ENCODE results near the gene SIGLEC10. TPM values are rescaled to one million over a fixed set of nuclear protein-coding genes. Genes with fewer than 3 reads are reported as not detected.
"Not testable (repeated sequence)": the region's sequence is repeated elsewhere in the genome, so short reads cannot be mapped to it uniquely, and the experiment has no call there.

Gene SIGLEC10, protein sequence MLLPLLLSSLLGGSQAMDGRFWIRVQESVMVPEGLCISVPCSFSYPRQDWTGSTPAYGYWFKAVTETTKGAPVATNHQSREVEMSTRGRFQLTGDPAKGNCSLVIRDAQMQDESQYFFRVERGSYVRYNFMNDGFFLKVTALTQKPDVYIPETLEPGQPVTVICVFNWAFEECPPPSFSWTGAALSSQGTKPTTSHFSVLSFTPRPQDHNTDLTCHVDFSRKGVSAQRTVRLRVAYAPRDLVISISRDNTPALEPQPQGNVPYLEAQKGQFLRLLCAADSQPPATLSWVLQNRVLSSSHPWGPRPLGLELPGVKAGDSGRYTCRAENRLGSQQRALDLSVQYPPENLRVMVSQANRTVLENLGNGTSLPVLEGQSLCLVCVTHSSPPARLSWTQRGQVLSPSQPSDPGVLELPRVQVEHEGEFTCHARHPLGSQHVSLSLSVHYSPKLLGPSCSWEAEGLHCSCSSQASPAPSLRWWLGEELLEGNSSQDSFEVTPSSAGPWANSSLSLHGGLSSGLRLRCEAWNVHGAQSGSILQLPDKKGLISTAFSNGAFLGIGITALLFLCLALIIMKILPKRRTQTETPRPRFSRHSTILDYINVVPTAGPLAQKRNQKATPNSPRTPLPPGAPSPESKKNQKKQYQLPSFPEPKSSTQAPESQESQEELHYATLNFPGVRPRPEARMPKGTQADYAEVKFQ
- 1 to 10 TPM in 2 of 4 donors, under 1 TPM in 2; 0.76 to 2.1 (median 1.2) TPM for polyA plus RNA-seq (ENCODE audit: insufficient read length in 4 of 4)

- no peak for DNase-seq (ENCODE audit: low read depth in 4 of 4, low spot score in 2 of 4)
Observed at GRCh38 chr19:51417107-51417809, at the start of gene SIGLEC10. Gene SIGLEC10, minus strand, starts transcription at chr19:51417642. Its CDS starts 61 bp downstream, at chr19:51417581.

- DNase-seq (ENCODE audit: low read depth in 4 of 4, low spot score in 2 of 4): no peak
Observed at GRCh38 chr19:51466723-51467122, 49.3 kb upstream of the SIGLEC10 start.

DNA sequence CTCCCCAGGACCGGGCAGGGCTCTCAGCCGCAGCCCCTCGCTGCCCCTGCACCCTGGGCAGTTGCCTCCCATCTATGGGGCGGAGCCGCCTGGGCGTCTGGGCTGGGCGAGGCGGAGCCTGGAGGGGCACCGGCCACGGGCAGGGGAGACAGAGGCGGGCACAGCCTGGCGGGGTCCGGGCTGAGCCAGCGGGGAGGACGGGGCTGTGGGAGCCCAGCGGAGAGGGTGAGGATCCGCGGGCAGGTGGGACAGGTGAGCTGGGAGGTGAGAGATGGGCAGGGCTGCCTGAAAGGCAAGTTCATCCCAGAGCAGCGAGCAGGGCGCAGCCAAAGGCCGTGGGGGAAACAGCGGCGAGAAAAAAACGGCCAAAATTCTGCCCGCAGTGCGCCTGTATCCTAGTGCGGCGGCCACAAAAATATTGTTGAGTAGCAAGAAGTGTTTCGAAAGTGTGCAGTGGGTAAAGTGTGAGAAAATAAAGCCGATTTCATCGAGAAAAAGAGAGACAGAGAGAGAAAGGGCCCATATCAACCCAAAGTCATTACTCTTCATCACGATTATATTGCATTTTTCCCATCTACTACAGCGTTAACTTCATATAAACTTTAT is 46.6 kb upstream of the SIGLEC10 start:
- not testable (repeated sequence) for DNase-seq (ENCODE audit: low read depth in 4 of 4, low spot score in 2 of 4)

GRCh38 chr19:51462681-51463080 is 45.2 kb upstream of the SIGLEC10 start:
- DNase-seq (ENCODE audit: low read depth in 4 of 4, low spot score in 2 of 4): no peak

GRCh38 chr19:51462276-51462675 is 44.8 kb upstream of the SIGLEC10 start:
- no peak for DNase-seq (ENCODE audit: low read depth in 4 of 4, low spot score in 2 of 4)

DNA sequence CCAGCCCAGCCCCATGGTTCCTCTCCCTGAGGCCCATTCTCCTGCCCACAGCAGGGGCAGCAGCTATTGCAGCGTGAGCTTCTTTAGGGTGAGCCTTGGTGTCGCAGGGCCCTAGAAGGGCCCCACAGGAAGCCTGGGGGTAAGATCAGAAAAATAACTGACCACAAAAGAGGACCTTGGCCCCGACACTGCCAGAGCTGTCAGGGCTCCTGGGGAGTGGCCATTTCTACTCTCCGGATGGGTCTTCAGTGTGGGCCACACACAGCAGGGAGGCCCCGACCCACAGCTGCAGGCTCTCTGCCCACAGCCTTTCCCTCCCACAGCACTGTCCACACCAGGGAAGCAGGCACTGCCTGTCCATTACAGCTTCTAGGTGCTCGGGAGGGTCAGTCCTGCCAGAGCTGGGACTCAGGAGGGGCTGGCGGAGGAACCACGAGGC is 44.3 kb upstream of the SIGLEC10 start:
- DNase-seq (ENCODE audit: low read depth in 4 of 4, low spot score in 2 of 4): no peak

GRCh38 chr19:51460164-51460992 is 42.9 kb upstream of the SIGLEC10 start:
- DNase-seq (ENCODE audit: low read depth in 4 of 4, low spot score in 2 of 4): no peak

DNA sequence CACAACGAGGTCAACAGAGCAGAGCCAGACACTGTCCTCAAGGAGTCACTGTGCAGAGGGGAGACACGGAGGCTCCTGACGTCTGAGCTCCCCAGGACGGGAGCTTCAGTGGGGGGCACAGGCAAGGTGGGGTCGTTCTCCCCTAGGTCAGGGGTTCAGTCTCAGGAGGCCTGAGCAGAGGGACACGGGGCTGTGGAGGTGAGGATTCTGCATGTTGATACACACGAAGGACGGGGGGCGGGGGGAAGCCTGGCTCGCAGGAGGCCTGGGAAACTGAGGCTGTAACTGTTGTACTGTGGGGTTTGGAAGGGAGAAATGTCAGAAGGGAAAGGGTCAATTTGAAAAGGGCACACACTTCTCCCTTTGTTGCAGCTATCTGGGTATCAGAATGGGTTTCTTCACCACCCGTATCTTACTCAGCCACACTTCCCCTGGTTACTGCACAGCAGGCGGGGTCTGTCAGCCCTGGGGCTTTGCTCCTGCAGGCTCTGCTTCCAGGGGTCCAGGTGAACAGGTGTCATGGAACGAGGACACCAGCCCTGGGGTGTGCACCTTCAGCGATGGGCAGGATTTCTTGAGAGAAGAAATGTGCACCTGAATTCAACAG is 41.6 kb upstream of the SIGLEC10 start:
- no peak for DNase-seq (ENCODE audit: low read depth in 4 of 4, low spot score in 2 of 4)

DNA sequence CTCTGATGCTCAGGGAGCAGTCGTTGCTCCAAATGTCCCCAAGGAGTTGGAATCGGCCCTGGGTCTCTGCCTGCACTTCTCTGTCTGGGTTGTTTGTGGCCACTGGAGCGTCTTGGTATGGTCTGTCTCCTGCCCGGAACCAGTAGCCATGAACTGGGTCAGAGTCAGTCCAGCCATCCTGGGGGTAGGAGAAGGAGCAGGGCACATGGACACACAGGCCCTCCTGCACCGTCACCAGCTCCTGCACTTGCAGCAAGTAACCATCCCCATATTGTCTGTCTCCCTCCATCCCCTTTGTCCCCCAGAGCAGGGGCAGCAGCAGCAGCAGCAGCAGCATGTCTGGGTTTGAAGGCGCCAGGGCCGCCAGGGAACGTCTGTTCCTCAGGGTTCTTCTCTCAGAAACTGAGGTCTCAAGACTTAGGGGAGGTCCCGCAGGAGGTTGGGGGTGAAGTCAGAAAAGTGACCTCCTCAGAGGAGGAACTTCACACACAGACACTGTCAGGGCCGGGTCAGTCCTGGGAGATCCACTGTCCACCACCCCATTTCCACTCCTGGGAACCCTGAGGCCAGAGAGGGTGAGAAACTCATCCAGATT is 40.7 kb upstream of the SIGLEC10 start, which contains the start of gene SIGLEC8:
Gene SIGLEC8 (minus strand): TSS at position 404 of the 595 bp plus-strand sequence. CDS start 67 bp downstream, at position 337.
- DNase-seq (ENCODE audit: low read depth in 4 of 4, low spot score in 2 of 4): no peak

GRCh38 chr19:51457351-51458013 is 40.0 kb upstream of the SIGLEC10 start:
- no peak for DNase-seq (ENCODE audit: low read depth in 4 of 4, low spot score in 2 of 4)

- no peak for DNase-seq (ENCODE audit: low read depth in 4 of 4, low spot score in 2 of 4)
Observed at GRCh38 chr19:51456541-51457290, 39.3 kb upstream of the SIGLEC10 start.

DNA sequence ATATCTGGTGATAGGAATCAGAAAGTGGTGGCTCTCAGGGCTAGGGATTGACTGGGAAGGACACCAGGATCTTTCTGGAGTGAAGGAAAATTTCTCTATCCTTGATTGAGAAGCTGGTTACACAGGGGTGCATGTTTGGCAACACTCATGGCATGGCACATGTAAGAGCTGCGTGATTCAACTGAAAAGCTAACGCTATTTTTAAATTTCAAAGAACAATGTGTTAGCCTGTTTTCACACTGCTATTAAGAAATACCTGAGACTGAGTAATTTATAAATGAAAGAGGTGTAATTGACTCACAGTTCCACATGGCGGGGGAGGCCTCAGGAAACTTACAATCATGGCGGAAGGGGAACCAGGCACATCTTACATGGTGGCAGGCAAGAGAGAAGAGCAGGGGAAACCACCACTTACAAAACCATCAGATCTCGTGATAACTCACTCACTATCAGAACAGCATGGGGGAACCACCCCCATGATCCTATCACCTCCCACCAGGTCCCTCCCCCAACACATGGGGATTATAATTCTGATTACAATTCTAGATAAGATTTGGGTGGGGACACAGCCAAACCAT is 33.4 kb upstream of the SIGLEC10 start:
- no peak for DNase-seq (ENCODE audit: low read depth in 4 of 4, low spot score in 2 of 4)

- DNase-seq (ENCODE audit: low read depth in 4 of 4, low spot score in 2 of 4): no peak
Observed at GRCh38 chr19:51448411-51449016, 31.1 kb upstream of the SIGLEC10 start.

DNA sequence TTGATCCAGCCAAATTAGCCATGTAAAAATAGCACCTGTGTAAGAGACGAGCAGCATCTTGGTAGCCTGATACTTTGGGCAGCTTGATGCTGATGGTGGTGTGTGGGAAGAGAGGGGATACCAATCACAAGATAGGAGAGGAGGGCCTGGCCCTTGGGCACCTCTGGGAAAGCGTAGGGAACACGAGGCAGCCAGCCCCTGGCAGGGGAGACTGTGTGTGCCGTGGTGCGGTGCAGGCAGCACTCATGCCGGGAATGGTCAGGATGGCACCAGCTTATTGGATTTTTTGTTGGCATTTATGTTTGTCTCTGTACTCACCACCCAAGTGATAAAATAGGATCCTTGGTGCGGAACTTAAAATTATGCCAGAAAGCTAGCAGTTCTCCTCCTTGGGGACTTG is 30.6 kb upstream of the SIGLEC10 start:
- DNase-seq (ENCODE audit: low read depth in 4 of 4, low spot score in 2 of 4): no peak

- not testable (repeated sequence) for DNase-seq (ENCODE audit: low read depth in 4 of 4, low spot score in 2 of 4)
Observed at GRCh38 chr19:51447510-51447909, 30.1 kb upstream of the SIGLEC10 start.

DNA sequence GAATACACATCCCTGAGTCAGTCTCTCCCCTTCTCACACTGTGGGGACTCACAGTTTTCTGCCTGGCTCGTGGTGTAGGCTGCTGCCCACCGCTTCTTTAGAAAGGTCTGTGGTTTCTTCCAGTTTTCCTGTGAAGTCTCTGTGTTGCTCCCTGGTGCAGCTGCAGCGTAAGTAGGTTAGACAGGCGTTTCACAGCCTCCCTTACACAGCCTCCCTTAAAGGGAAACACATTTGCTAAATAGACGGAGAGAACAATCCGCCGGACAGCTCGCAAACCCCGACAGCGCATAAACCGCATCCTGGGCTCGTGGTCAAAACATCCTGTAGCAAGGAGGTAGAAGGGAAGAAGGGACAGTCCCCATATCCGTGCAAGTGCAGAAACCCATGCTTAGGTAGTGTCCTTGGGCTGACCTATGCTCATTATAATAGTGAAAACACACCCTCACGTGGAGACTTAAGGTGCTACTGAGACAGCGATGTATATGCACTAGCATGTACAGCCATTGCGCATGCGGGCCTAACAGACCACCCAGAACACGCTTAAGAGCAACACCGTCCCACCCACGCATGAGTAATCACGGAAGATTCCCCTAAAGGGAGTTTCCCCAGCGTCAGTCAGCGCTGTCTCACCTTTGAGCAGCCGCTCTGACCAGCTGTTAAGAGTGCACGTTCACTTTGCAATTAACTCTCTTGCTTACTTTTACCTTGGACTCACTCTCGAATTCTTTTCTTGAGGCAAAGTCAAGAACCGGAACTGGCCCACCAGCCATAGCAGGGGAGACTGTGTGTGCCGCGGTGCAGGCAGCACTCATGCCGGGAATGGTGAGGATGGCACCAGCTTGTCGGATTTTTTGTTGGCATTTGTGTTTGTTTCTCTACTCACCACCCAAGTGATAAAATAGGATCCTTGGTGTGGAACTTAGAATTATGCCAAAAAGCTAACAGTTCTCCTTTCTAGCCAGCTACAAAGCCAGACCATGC is 24.3 kb upstream of the SIGLEC10 start:
- DNase-seq (ENCODE audit: low read depth in 4 of 4, low spot score in 2 of 4): no peak
